ENCODE results near the gene IMPDH1. TPM values are rescaled to one million over a fixed set of nuclear protein-coding genes. Genes with fewer than 3 reads are reported as not detected.

The IMPDH1 gene
- total RNA-seq, 1 donor from 2014 or later: 81.7 TPM

- H3K36me3 Mint-ChIP-seq (ENCODE audit: unreplicated experiment): no peaks in the 10 kb centered on the region
- H3K27ac Mint-ChIP-seq (ENCODE audit: unreplicated experiment): no peak overlapping the region
- H3K27me3 Mint-ChIP-seq (ENCODE audit: unreplicated experiment): peaks cover 2% of the 10 kb centered on the region
- H3K4me1 Mint-ChIP-seq (ENCODE audit: low read depth, unreplicated experiment): peaks cover 12% of the 10 kb centered on the region
- TF ChIP-seq CTCF (IDR thresholded peaks at IDR 0.05; ENCODE audit: partially characterized antibody, unreplicated experiment): no peak
- DNase-seq: no peak
- H3K9me3 Mint-ChIP-seq (ENCODE audit: unreplicated experiment): peaks cover 8% of the 10 kb centered on the region
- no peak overlapping the region for H3K4me3 Mint-ChIP-seq (ENCODE audit: unreplicated experiment)
Observed at GRCh38 chr7:128450913-128451312, 41.1 kb upstream of the IMPDH1 start.

- H3K27ac Mint-ChIP-seq (ENCODE audit: unreplicated experiment): no peak overlapping the region
- no peak for DNase-seq
- H3K4me3 Mint-ChIP-seq (ENCODE audit: unreplicated experiment): no peak overlapping the region
- H3K27me3 Mint-ChIP-seq (ENCODE audit: unreplicated experiment): peaks cover 2% of the 10 kb centered on the region
- H3K4me1 Mint-ChIP-seq (ENCODE audit: low read depth, unreplicated experiment): peaks cover 12% of the 10 kb centered on the region
- H3K36me3 Mint-ChIP-seq (ENCODE audit: unreplicated experiment): no peaks in the 10 kb centered on the region
- TF ChIP-seq CTCF (IDR thresholded peaks at IDR 0.05; ENCODE audit: partially characterized antibody, unreplicated experiment): no peak
- H3K9me3 Mint-ChIP-seq (ENCODE audit: unreplicated experiment): peaks cover 9% of the 10 kb centered on the region
Observed at GRCh38 chr7:128450409-128450808, 40.6 kb upstream of the IMPDH1 start.

- peaks cover 3% of the 10 kb centered on the region for H3K4me1 Mint-ChIP-seq (ENCODE audit: low read depth, unreplicated experiment)
- no peak for DNase-seq
- H3K36me3 Mint-ChIP-seq (ENCODE audit: unreplicated experiment): no peaks in the 10 kb centered on the region
- peaks cover 3% of the 10 kb centered on the region for H3K9me3 Mint-ChIP-seq (ENCODE audit: unreplicated experiment)
- H3K27ac Mint-ChIP-seq (ENCODE audit: unreplicated experiment): no peak overlapping the region
- no peak overlapping the region for H3K4me3 Mint-ChIP-seq (ENCODE audit: unreplicated experiment)
- no peak for TF ChIP-seq CTCF (IDR thresholded peaks at IDR 0.05; ENCODE audit: partially characterized antibody, unreplicated experiment)
- no peaks in the 10 kb centered on the region for H3K27me3 Mint-ChIP-seq (ENCODE audit: unreplicated experiment)
Observed at GRCh38 chr7:128448751-128449302, 39.0 kb upstream of the IMPDH1 start.

GRCh38 chr7:128447941-128448564 lies 38.3 kb upstream of the IMPDH1 start:
- peaks cover 7% of the 10 kb centered on the region for H3K9me3 Mint-ChIP-seq (ENCODE audit: unreplicated experiment)
- TF ChIP-seq CTCF (IDR thresholded peaks at IDR 0.05; ENCODE audit: partially characterized antibody, unreplicated experiment): no peak
- H3K27ac Mint-ChIP-seq (ENCODE audit: unreplicated experiment): no peak overlapping the region
- H3K4me1 Mint-ChIP-seq (ENCODE audit: low read depth, unreplicated experiment): peaks cover 3% of the 10 kb centered on the region
- H3K27me3 Mint-ChIP-seq (ENCODE audit: unreplicated experiment): no peaks in the 10 kb centered on the region
- no peaks in the 10 kb centered on the region for H3K36me3 Mint-ChIP-seq (ENCODE audit: unreplicated experiment)
- no peak overlapping the region for H3K4me3 Mint-ChIP-seq (ENCODE audit: unreplicated experiment)
- no peak for DNase-seq

GRCh38 chr7:128446306-128446705 lies 36.5 kb upstream of the IMPDH1 start:
- Mint-ChIP-seq H3K4me3 (ENCODE audit: unreplicated experiment) (no peak overlapping the region), H3K9me3 (ENCODE audit: unreplicated experiment) (peaks cover 7% of the 10 kb centered on the region), H3K36me3 (ENCODE audit: unreplicated experiment) (no peaks in the 10 kb centered on the region), H3K27me3 (ENCODE audit: unreplicated experiment) (no peaks in the 10 kb centered on the region), H3K27ac (ENCODE audit: unreplicated experiment) (no peak overlapping the region), H3K4me1 (ENCODE audit: low read depth, unreplicated experiment) (peaks cover 3% of the 10 kb centered on the region)
- TF ChIP-seq CTCF (IDR thresholded peaks at IDR 0.05; ENCODE audit: partially characterized antibody, unreplicated experiment): no peak
- DNase-seq: no peak
